Measurements from ENCODE around the gene YWHAQ. TPM values are rescaled to one million over a fixed set of nuclear protein-coding genes. Genes with fewer than 3 reads are reported as not detected.
A peak's percentile ranks its signal among the peaks of the same experiment; 100 is the strongest.

Gene YWHAQ
- total and polyA plus RNA-seq, 9 of the 15 experiments (the other 6 are each of a cell fraction or from before 2014, with no cell fraction given): 63.1 to 359 (median 203) TPM

- TF ChIP-seq, protein P1, sequence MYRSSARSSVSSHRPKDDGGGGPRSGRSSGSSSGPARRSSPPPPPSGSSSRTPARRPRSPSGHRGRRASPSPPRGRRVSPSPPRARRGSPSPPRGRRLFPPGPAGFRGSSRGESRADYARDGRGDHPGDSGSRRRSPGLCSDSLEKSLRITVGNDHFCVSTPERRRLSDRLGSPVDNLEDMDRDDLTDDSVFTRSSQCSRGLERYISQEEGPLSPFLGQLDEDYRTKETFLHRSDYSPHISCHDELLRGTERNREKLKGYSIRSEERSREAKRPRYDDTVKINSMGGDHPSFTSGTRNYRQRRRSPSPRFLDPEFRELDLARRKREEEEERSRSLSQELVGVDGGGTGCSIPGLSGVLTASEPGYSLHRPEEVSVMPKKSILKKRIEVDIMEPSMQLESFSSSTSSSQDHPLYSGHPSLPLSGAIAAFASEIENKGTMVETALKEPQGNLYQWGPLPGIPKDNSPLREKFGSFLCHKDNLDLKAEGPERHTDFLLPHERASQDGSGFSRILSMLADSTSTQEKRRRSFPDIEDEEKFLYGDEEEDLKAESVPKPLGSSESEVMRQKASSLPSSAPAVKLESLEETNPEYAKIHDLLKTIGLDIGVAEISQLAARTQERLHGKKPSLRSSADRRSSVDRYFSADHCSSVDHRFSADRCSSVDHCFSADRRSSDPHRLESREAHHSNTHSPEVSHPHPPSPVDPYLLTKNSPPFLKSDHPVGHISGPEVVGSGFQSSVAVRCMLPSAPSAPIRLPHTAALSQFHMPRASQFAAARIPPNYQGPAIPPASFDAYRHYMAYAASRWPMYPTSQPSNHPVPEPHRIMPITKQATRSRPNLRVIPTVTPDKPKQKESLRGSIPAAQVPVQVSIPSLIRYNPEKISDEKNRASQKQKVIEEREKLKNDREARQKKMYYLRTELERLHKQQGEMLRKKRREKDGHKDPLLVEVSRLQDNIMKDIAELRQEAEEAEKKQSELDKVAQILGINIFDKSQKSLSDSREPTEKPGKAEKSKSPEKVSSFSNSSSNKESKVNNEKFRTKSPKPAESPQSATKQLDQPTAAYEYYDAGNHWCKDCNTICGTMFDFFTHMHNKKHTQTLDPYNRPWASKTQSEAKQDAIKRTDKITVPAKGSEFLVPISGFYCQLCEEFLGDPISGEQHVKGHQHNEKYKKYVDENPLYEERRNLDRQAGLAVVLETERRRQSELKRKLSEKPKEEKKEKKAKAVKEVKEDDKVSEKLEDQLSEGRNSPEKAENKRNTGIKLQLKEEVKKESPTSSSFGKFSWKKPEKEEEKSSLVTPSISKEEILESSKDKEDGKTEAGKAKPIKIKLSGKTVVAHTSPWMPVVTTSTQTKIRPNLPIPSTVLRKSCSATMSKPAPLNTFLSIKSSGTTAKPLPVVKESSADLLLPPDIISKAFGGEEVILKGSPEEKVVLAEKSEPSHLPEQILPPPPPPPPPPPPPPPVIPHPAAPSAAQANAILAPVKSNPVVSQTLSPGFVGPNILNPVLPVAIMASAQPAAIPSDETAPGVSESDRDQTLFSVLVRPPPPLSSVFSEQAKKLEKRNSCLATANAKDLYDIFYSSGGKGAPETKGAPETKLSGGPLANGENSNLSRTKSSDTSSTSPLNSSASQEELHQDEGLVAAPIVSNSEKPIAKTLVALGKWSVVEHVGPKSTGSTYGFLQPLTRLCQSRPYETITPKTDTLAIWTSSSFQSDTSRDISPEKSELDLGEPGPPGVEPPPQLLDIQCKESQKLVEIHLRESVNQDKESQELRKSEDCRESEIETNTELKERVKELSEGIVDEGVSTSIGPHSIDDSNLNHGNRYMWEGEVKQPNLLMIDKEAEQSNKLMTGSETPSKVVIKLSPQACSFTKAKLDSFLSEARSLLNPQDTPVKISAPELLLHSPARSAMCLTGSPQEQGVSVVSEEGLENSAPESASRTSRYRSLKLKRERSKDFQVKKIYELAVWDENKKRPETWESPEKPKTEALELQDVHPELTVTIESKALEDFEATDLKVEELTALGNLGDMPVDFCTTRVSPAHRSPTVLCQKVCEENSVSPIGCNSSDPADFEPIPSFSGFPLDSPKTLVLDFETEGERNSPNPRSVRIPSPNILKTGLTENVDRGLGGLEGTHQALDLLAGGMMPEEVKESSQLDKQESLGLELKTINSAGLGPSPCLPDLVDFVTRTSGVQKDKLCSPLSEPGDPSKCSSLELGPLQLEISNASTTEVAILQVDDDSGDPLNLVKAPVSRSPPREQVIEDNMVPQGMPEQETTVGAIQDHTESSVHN (IDR thresholded peaks at IDR 0.05; ENCODE audit: borderline replicate concordance in 1 of 2, low read depth in 1 of 2): no peak
- TF ChIP-seq NCOR1 (IDR thresholded peaks at IDR 0.05) (no peak), ESRRB (CRISPR knock-in tag; IDR thresholded peaks at IDR 0.05; ENCODE audit: borderline replicate concordance) (no peak), IRF9 (tag; IDR thresholded peaks at IDR 0.05) (no peak), RFX5 (IDR thresholded peaks at IDR 0.05; ENCODE audit: low read depth, low read length) (no peak), GTF3C2 (IDR thresholded peaks at IDR 0.05; ENCODE audit: borderline replicate concordance, extremely low read depth, insufficient read length) (no peak), ZNF197 (CRISPR knock-in tag; IDR thresholded peaks at IDR 0.05; ENCODE audit: low read depth) (no peak), SREBF2 (CRISPR knock-in tag; IDR thresholded peaks at IDR 0.05) (no peak)
- TF ChIP-seq, protein P2, sequence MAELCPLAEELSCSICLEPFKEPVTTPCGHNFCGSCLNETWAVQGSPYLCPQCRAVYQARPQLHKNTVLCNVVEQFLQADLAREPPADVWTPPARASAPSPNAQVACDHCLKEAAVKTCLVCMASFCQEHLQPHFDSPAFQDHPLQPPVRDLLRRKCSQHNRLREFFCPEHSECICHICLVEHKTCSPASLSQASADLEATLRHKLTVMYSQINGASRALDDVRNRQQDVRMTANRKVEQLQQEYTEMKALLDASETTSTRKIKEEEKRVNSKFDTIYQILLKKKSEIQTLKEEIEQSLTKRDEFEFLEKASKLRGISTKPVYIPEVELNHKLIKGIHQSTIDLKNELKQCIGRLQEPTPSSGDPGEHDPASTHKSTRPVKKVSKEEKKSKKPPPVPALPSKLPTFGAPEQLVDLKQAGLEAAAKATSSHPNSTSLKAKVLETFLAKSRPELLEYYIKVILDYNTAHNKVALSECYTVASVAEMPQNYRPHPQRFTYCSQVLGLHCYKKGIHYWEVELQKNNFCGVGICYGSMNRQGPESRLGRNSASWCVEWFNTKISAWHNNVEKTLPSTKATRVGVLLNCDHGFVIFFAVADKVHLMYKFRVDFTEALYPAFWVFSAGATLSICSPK (IDR thresholded peaks at IDR 0.05; ENCODE audit: borderline replicate concordance): 0 out of 2 replicates have a peak, but pooled peaks have one; percentile 43
- TF ChIP-seq, protein P3, sequence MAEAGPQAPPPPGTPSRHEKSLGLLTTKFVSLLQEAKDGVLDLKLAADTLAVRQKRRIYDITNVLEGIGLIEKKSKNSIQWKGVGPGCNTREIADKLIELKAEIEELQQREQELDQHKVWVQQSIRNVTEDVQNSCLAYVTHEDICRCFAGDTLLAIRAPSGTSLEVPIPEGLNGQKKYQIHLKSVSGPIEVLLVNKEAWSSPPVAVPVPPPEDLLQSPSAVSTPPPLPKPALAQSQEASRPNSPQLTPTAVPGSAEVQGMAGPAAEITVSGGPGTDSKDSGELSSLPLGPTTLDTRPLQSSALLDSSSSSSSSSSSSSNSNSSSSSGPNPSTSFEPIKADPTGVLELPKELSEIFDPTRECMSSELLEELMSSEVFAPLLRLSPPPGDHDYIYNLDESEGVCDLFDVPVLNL (CRISPR knock-in tag; IDR thresholded peaks at IDR 0.05; ENCODE audit: low read depth): no peak
Observed at GRCh38 chr2:9656270-9656766, 25.5 kb upstream of the YWHAQ start (continued).

Measured in K562 (cell line).